Stimulated activated CD4-positive, alpha-beta T cell treated with anti-CD3 and anti-CD28 coated beads, Interleukin-12 subunit alpha, Interleukin-12 subunit beta, amount 100 ng/mL, for 24 hours (primary cell): ENCODE measurements around the gene CCDC77.

Experiments used
- DNase-seq, 2 experiments: peaks; one replicate each; pipeline ENCODE4 v3.0.0-alpha.2; 2020; ENCODE audit warnings: low read depth in 2 of 2

Gene CCDC77

GRCh38 chr12:452667-453210 is 51.3 kb downstream of the CCDC77 start:
- DNase-seq = peak in 1 of 2 experiments; percentile 69

DNA sequence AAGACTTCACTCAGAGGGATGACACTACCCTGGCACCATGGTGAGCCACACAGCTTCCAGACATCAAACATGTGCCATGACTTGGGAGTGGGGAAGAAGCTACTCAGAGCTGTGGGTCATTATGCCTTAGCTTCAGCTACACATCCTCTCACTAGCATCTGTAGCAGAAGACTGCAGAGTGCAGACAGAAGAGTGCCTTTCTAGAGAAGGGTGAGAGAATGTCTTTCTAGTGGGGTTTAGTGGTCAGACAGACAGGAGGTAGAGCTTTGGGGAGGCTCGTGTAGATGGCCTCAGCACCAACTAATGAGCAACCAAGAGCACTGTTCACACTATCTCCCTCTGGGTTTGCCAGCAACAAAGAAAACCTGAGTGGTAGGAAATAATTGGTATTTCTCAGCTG is 53.4 kb downstream of the CCDC77 start:
- DNase-seq = no peak

- DNase-seq = no peak
Measured at GRCh38 chr12:455821-456220, 54.4 kb downstream of the CCDC77 start.

DNA sequence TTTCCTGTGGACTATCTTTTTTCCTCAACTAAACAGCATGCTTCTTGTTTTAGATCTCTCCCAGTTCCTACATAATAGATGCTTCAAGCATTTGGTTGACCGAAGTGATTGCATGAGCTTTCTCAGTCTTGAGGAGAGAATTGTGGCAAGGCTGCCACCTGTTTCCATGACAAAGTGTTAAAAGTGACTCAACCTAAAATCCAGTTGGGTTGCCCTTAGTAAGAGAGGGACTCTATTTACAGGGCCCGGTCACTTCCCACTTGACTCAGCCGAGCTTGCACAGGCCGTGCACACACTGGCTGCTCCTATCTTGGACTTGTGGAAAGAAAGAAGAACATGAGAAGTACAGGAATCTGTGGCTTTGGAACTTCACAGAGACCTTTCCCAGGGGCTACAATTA is 56.2 kb downstream of the CCDC77 start:
- DNase-seq = no peak

- DNase-seq = no peak
Measured at GRCh38 chr12:459050-459429, 57.6 kb downstream of the CCDC77 start.

DNA sequence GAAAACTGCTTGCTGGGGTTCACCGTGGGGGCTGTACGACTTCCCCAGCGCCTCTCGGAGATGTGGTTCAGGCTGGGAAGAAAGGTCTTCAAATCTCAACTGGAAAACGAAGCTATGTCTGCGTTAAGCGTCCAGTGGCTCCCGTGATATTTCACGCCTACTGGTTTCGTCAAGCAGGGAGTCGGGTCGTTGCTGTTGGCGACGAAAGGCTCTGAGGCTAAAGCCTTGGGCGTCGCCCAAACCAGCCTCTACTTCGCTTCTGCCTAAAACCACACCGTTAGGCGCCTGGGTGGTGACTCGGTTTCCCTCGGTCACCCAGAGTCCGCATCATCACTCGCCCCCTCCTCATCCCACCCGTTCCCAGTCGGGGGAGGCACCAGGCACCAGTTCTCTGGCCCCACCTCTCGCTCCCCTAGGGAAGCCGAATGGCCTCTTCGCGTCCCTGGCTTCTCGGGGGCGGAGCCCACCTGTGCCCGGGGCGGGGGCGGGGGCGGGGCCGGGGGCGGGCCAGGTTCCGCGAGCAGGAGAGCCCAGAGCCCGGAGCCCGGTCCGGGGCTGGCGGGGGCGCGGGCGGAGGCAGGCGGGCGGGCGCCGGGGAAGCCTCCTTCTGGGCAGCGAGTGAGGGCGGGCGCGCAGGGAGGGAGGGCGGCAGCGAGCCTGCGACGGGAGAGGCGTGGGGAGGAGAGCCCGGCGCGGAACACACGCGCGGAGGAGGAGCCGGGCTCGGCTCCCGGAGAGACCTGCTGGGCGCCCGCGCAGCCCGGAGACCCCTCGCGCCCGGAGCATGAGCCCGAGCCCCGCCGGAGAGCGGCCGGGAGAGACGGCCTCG is 58.2 kb downstream of the CCDC77 start, which contains the start of gene B4GALNT3:
Gene B4GALNT3, plus strand, starts transcription at position 510 of the 829 bp plus-strand sequence. CDS start 438 bp downstream, outside the sequence.
- peak in 1 of 2 experiments; percentile 15 for DNase-seq

- DNase-seq = peak in 1 of 2 experiments; percentile 26
Measured at GRCh38 chr12:460261-461230, 59.1 kb downstream of the CCDC77 start.

GRCh38 chr12:461425-461824 is 60.0 kb downstream of the CCDC77 start:
- DNase-seq = no peak

- no peak for DNase-seq
Measured at GRCh38 chr12:462936-463705, 61.7 kb downstream of the CCDC77 start.

GRCh38 chr12:464484-465267 is 63.2 kb downstream of the CCDC77 start:
- DNase-seq = no peak

- DNase-seq = no peak
Measured at GRCh38 chr12:466039-466438, 64.6 kb downstream of the CCDC77 start.

GRCh38 chr12:466762-467161 is 65.3 kb downstream of the CCDC77 start:
- DNase-seq = no peak

DNA sequence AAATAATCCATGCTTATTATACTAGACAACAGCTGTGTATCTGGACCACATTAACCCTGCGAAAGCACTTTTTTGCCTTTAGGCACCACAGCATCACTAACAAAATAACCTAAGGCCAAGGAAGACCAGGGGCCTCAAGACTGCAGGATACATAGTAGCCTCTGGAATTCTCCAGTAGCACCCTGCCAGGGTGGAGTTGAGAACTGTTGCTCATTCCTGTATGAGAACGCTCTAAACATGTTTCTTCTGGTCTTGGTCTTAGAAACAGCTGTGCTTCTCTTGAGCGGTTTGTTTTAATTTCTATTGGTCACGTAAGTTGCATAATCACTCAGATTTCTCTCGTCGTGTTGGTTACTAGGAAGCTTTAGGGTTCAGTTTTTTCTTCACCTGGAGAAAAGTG is 66.1 kb downstream of the CCDC77 start:
- no peak for DNase-seq

DNA sequence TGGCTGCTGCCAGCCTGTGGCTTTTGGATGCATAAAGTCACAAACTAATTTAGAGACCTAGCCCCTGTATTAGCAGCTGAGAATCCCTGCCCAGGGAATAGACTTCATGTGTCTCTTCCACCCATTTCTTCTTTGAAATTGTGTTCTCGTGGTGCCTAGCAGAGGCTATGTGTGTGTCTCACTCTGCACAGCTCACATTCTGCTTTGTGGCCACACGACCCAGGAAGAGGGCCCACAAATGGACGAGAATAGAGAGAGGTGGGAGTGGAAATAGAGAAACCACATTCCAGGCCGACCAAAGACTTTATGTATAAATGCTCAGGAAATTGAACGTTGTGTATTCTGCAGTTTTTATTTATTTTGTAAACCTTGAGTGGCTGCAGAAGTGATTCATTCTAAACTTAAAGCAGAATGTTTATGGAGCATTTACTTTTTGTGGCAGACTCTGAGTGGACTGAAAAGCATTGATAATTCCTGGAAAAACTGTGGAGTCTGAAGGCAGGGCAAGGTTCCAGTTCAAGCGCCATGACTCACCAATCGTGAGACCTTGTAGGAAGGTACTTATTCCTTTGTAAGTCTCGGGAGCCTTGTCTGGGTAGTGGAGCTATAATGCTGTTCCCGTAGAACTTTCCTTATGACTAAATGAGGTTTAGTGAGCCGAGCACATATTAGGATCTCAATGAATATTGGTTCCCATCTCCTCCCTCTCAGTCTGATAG is 67.4 kb downstream of the CCDC77 start:
- no peak for DNase-seq

GRCh38 chr12:470133-470532 is 68.7 kb downstream of the CCDC77 start:
- no peak for DNase-seq

GRCh38 chr12:473198-473597 is 71.8 kb downstream of the CCDC77 start:
- no peak for DNase-seq

- DNase-seq = no peak
Measured at GRCh38 chr12:473863-474577, 72.6 kb downstream of the CCDC77 start.

GRCh38 chr12:475286-475685 is 73.8 kb downstream of the CCDC77 start:
- no peak for DNase-seq

- DNase-seq = no peak
Measured at GRCh38 chr12:479161-479560, 77.7 kb downstream of the CCDC77 start.
